H1 (cell line): Measurements from ENCODE around the gene COL5A1. TPM values are rescaled to one million over a fixed set of nuclear protein-coding genes. Genes with fewer than 3 reads are reported as not detected.

Experiments used
- CTCF ChIA-PET: fragments of 300-600 bp; sonication (Branson Sonifier 250); formaldehyde crosslinking; loops from one replicate; lab custom pipeline; 2021; ENCODE audit not compliant: partially characterized antibody; lab: Charles Lee
- POLR2A ChIA-PET: fragments of 300-600 bp; sonication (Branson Sonifier 250); formaldehyde crosslinking; loops from one replicate; lab custom pipeline; 2021; ENCODE audit warnings: inconsistent platforms; ENCODE audit not compliant: partially characterized antibody; lab: Charles Lee
- DNase-seq, 2 experiments: peaks; one replicate each; pipeline versions ENCODE4 v3.0.0 to v3.0.0-alpha.2; 2010 to 2022; ENCODE audit warnings: low spot score in 2 of 2, low read depth in 1 of 2, mixed read lengths in 1 of 2
- FAIRE-seq: peaks from 2 replicates; lab custom pipeline; 2011; peaks lifted over from hg19 to GRCh38; lab: Jason Lieb, UNC
- H2AFZ ChIP-seq: 2 replicates; pipeline ENCODE4 v1.8.1; 2012; ENCODE audit warnings: low read length, inconsistent platforms
- H2AK5ac ChIP-seq: 2 replicates; pipeline ENCODE4 v1.6.1; 2013; ENCODE audit warnings: low read depth, low read length
- H2BK120ac ChIP-seq: replicated peaks from 2 replicates; pipeline ENCODE3; 2013; ENCODE audit warnings: low read depth, low read length, inconsistent platforms
- H2BK12ac ChIP-seq: 2 replicates; pipeline ENCODE4 v1.6.1; 2013; ENCODE audit warnings: low read depth, low read length
- H2BK15ac ChIP-seq: 2 replicates; pipeline ENCODE4 v1.6.1; 2013; ENCODE audit warnings: low read length
- H2BK20ac ChIP-seq: 2 replicates; pipeline ENCODE4 v1.6.1; 2013; ENCODE audit warnings: low read length
- H2BK5ac ChIP-seq: 2 replicates; pipeline ENCODE4 v1.6.1; 2013; ENCODE audit warnings: low read depth, low read length
- H3K14ac ChIP-seq: 2 replicates; pipeline ENCODE4 v1.6.1; 2013; ENCODE audit warnings: inconsistent platforms; ENCODE audit not compliant: insufficient read length
- H3K18ac ChIP-seq: 2 replicates; pipeline ENCODE4 v1.6.1; 2013; ENCODE audit warnings: low read length; ENCODE audit errors: extremely low read depth
- H3K23ac ChIP-seq: 2 replicates; pipeline ENCODE4 v1.6.1; 2013; ENCODE audit warnings: inconsistent platforms; ENCODE audit not compliant: insufficient read length
- H3K23me2 ChIP-seq: 2 replicates; pipeline ENCODE4 v1.6.1; 2013; ENCODE audit warnings: low read depth, low read length
- H3K27ac ChIP-seq: 2 replicates; pipeline ENCODE4 v1.6.1; 2011; ENCODE audit warnings: low read depth, low read length, inconsistent platforms
- H3K27me3 ChIP-seq, 4 experiments: replicated peaks in 1 of 4; 1 replicate in 1 of 4; 2 replicates in 3 of 4; pipeline versions ENCODE4 v1.6.1 to v1.8.1; 2011 to 2013; ENCODE audit warnings: low read length in 3 of 4, mild to moderate bottlenecking in 3 of 4, inconsistent platforms in 2 of 4, mixed read lengths in 2 of 4, moderate library complexity in 1 of 4; ENCODE audit not compliant: control insufficient read depth in 3 of 4, insufficient read depth in 3 of 4; ENCODE audit errors: extremely low read depth in 1 of 4
- H3K36me3 ChIP-seq, 4 experiments: 2 replicates each; pipeline versions ENCODE4 v1.6.1 to v1.8.1; 2011 to 2013; ENCODE audit warnings: mild to moderate bottlenecking in 4 of 4, low read length in 3 of 4, moderate library complexity in 2 of 4, control low read depth in 1 of 4, inconsistent platforms in 1 of 4; ENCODE audit not compliant: insufficient read depth in 4 of 4, control insufficient read depth in 2 of 4
- H3K4ac ChIP-seq: replicated peaks from 2 replicates; pipeline ENCODE3; 2013; ENCODE audit warnings: low read length, low read depth, mixed read lengths, inconsistent platforms; ENCODE audit not compliant: insufficient read length
- H3K4me1 ChIP-seq, 4 experiments: replicated peaks in 1 of 4; 1 replicate in 1 of 4; 2 replicates in 3 of 4; pipeline versions ENCODE4 v1.6.1 to v1.8.1; 2011 to 2013; ENCODE audit warnings: low read length in 3 of 4, inconsistent platforms in 2 of 4, mixed read lengths in 1 of 4; ENCODE audit not compliant: insufficient read depth in 4 of 4, control insufficient read depth in 3 of 4
- H3K4me2 ChIP-seq, 2 experiments: 2 replicates each; pipeline versions ENCODE4 v1.6.1 to v1.8.1; 2011 to 2013; ENCODE audit warnings: low read depth in 2 of 2, low read length in 2 of 2, control low read depth in 1 of 2, inconsistent platforms in 1 of 2, mild to moderate bottlenecking in 1 of 2; ENCODE audit not compliant: insufficient read depth in 1 of 2
- H3K4me3 ChIP-seq, 4 experiments: fragments of 200-600, 300-600 bp in 1 of 4; sonication (generic), shearing (Covaris generic), sonication (Bioruptor Twin) in 1 of 4; 2 replicates each; pipeline versions ENCODE4 v1.5.1 to v1.8.1; 2011 to 2016; ENCODE audit warnings: low read length in 4 of 4, low read depth in 3 of 4, control low read depth in 2 of 4, inconsistent platforms in 2 of 4, mild to moderate bottlenecking in 2 of 4, mixed read lengths in 1 of 4, moderate library complexity in 1 of 4; ENCODE audit not compliant: insufficient read depth in 2 of 4; ENCODE audit errors: extremely low read depth in 1 of 4
- H3K56ac ChIP-seq: replicated peaks from 2 replicates; pipeline ENCODE3; 2013; ENCODE audit warnings: low read depth, mild to moderate bottlenecking, mixed read lengths, low read length, inconsistent platforms; ENCODE audit not compliant: insufficient read length
- H3K79me1 ChIP-seq: 2 replicates; pipeline ENCODE4 v1.6.1; 2013; ENCODE audit warnings: low read depth, low read length, control low read depth
- H3K79me2 ChIP-seq, 2 experiments: 2 replicates each; pipeline versions ENCODE4 v1.6.1 to v1.8.1; 2012 to 2013; ENCODE audit warnings: low read length in 2 of 2, mild to moderate bottlenecking in 2 of 2, inconsistent platforms in 1 of 2; ENCODE audit not compliant: insufficient read depth in 2 of 2, control insufficient read depth in 1 of 2
- H3K9ac ChIP-seq, 4 experiments: replicated peaks in 1 of 4; 1 replicate in 1 of 4; 2 replicates in 3 of 4; pipeline versions ENCODE4 v1.6.1 to v1.8.1; 2011 to 2013; ENCODE audit warnings: low read depth in 3 of 4, low read length in 3 of 4, control low read depth in 2 of 4, mild to moderate bottlenecking in 2 of 4, moderate library complexity in 2 of 4, inconsistent platforms in 1 of 4; ENCODE audit errors: extremely low read depth in 1 of 4
- H3K9me3 ChIP-seq, 2 experiments: 2 replicates each; pipeline versions ENCODE4 v1.6.1 to v1.8.1; 2012 to 2013; ENCODE audit warnings: mild to moderate bottlenecking in 2 of 2, moderate library complexity in 2 of 2, control low read depth in 1 of 2, inconsistent platforms in 1 of 2, low read depth in 1 of 2, low read length in 1 of 2, mixed read lengths in 1 of 2; ENCODE audit not compliant: insufficient read depth in 2 of 2
- H4K20me1 ChIP-seq, 2 experiments: replicated peaks in 1 of 2; 2 replicates each; pipeline versions ENCODE3 to v1.8.1; 2011 to 2013; ENCODE audit warnings: inconsistent platforms in 2 of 2, low read length in 2 of 2, mild to moderate bottlenecking in 1 of 2; ENCODE audit not compliant: insufficient read depth in 2 of 2, control insufficient read depth in 1 of 2
- H4K5ac ChIP-seq: 2 replicates; pipeline ENCODE4 v1.6.1; 2013; ENCODE audit warnings: low read length, low read depth, mixed read lengths, inconsistent platforms; ENCODE audit not compliant: insufficient read length
- H4K8ac ChIP-seq: 2 replicates; pipeline ENCODE4 v1.8.0; 2013; ENCODE audit warnings: mild to moderate bottlenecking, moderate library complexity, low read length, inconsistent platforms; ENCODE audit not compliant: insufficient read depth; ENCODE audit errors: extremely low read depth
- H4K91ac ChIP-seq: replicated peaks from 2 replicates; pipeline ENCODE3; 2013; ENCODE audit warnings: low read length, mixed read lengths, inconsistent platforms; ENCODE audit not compliant: insufficient read length
- CREB1 ChIP-seq: IDR thresholded peaks from 2 replicates; pipeline ENCODE4 v1.6.1; 2012; ENCODE audit warnings: inconsistent platforms
- PHF8 ChIP-seq: fragments of 200-600 bp; sonication (generic); conservative IDR thresholded peaks from 2 replicates; pipeline ENCODE4 v1.7.1; 2012; ENCODE audit warnings: low read depth, mild to moderate bottlenecking, inconsistent platforms, low read length, moderate library complexity
- POLR2AphosphoS5 ChIP-seq: IDR thresholded peaks from 2 replicates; pipeline ENCODE4 v1.6.1; 2011; ENCODE audit warnings: low read depth, low read length
- RFX5 ChIP-seq: IDR thresholded peaks from 2 replicates; pipeline ENCODE4 v1.6.1; 2011; ENCODE audit warnings: low read depth, low read length, improper control_type of control experiment, borderline replicate concordance
- WGBS, 2 experiments: shearing (Covaris generic) in 1 of 2; methylation state at CpG; one replicate each; pipeline versions ENCODE4 v1.1.6 to v1.1.7; 2013 to 2015; ENCODE audit warnings: low lambda C conversion rate in 2 of 2, mixed read lengths in 2 of 2, inconsistent platforms in 1 of 2, low coverage in 1 of 2, missing lambda C conversion rate in 1 of 2; ENCODE audit not compliant: insufficient replicate concordance in 2 of 2, insufficient coverage in 1 of 2, insufficient read length in 1 of 2; ENCODE audit errors: extremely low coverage in 1 of 2, missing lambda C conversion rate in 1 of 2; 5-methylcytosine and 5-hydroxymethylcytosine counted together
- polyA plus RNA-seq, 7 experiments: library from polyadenylated mRNA; depleted of rRNA in 3 of 7; stranded (reverse) in 5 of 7; unstranded in 2 of 7; fragments of >200 nt in 5 of 7; fragments of 200-250 nt in 2 of 7; gene quantifications; 1 replicate in 5 of 7; 2 replicates in 1 of 7; 4 replicates in 1 of 7; pipeline versions ENCODE4 v1.2.1 to v1.2.3, GENCODE V29; 2011 to 2013; ENCODE audit warnings: missing spikeins in 2 of 7, mixed read lengths in 2 of 7
- total RNA-seq: library from RNA; stranded (reverse); fragmentation: NEBNext Ultra II Directional; extraction: Animal tissue kit (Norgen Biotek cat#: 25700); gene quantifications from 2 replicates; pipeline ENCODE4 v1.2.1, GENCODE V29; 2021

COL5A1 gene
- total and polyA plus RNA-seq, 2 of the 8 experiments (the other 6 are each of a cell fraction or from before 2014, with no cell fraction given) = 3.8 to 12.0 TPM

- ChIA-PET CTCF (interaction anchor here (0.7 kb wide), 1 partner anchor 45 kb away, joined by 3 read pairs; no protein-coding TSS in a partner anchor), POLR2A (no interaction called here)
- no peaks in the 10 kb centered on the region for H3K4me1 ChIP-seq
- WGBS, 2 experiments = 93% methylated on average over 28 of the region's 31 CpGs; no CpG with 5 or more reads in 1 of the 2 experiments
- H3K23ac ChIP-seq = no peak overlapping the region
- H2AFZ ChIP-seq = no peak overlapping the region
- no peak overlapping the region for H4K5ac ChIP-seq
- H3K9ac ChIP-seq = no peak overlapping the region
- no peaks in the 10 kb centered on the region for H3K23me2 ChIP-seq
- H3K4ac ChIP-seq = no peak overlapping the region
- H3K18ac ChIP-seq = no peak overlapping the region
- no peaks in the 10 kb centered on the region for H4K20me1 ChIP-seq
- no peak overlapping the region for H4K91ac ChIP-seq
- H3K36me3 ChIP-seq = no peaks in the 10 kb centered on the region
- H3K9me3 ChIP-seq = peaks cover 0 to 5% of the 10 kb centered on the region in 2 experiments; a peak in 1 of 4 replicates
- no peak overlapping the region for H3K4me2 ChIP-seq
- H3K4me3 ChIP-seq = no peak overlapping the region
- no peak overlapping the region for H2BK5ac ChIP-seq
- H3K79me2 ChIP-seq = no peaks in the 10 kb centered on the region
- H2BK15ac ChIP-seq = no peak overlapping the region
- no peak overlapping the region for H2AK5ac ChIP-seq
- no peak overlapping the region for H3K14ac ChIP-seq
- H4K8ac ChIP-seq = no peak overlapping the region
- H3K79me1 ChIP-seq = no peaks in the 10 kb centered on the region
- no peak overlapping the region for H2BK20ac ChIP-seq
- TF ChIP-seq POLR2AphosphoS5 (no peak), RFX5 (no peak), PHF8 (no peak), CREB1 (no peak)
- FAIRE-seq (no peak), DNase-seq (peak in 1 of 2 experiments; percentile 51)
- H2BK12ac ChIP-seq = no peak overlapping the region
- H3K56ac ChIP-seq = no peak overlapping the region
- H2BK120ac ChIP-seq = no peak overlapping the region
- no peaks in the 10 kb centered on the region; a peak in 2 of 7 replicates for H3K27me3 ChIP-seq
- H3K27ac ChIP-seq = no peak overlapping the region
These were observed 38.8 kb upstream of the COL5A1 start for GRCh38 chr9:134602547-134603362.
